ENCODE data around the gene CNOT2.
A peak's percentile ranks its signal among the peaks of the same experiment; 100 is the strongest.

Gene CNOT2

GRCh38 chr12:70351076-70351475 lies 107.8 kb downstream of the CNOT2 start:
- H3K4me3 Mint-ChIP-seq: no peak overlapping the region
- peaks cover 11% of the 10 kb centered on the region for H3K4me1 Mint-ChIP-seq (ENCODE audit: low read depth)
- peaks cover 60% of the 10 kb centered on the region for H3K36me3 Mint-ChIP-seq (ENCODE audit: low read depth)
- H3K9me3 Mint-ChIP-seq: no peaks in the 10 kb centered on the region
- no peak overlapping the region for H3K27ac Mint-ChIP-seq
- DNase-seq: no peak
- no peaks in the 10 kb centered on the region for H3K27me3 Mint-ChIP-seq

DNA sequence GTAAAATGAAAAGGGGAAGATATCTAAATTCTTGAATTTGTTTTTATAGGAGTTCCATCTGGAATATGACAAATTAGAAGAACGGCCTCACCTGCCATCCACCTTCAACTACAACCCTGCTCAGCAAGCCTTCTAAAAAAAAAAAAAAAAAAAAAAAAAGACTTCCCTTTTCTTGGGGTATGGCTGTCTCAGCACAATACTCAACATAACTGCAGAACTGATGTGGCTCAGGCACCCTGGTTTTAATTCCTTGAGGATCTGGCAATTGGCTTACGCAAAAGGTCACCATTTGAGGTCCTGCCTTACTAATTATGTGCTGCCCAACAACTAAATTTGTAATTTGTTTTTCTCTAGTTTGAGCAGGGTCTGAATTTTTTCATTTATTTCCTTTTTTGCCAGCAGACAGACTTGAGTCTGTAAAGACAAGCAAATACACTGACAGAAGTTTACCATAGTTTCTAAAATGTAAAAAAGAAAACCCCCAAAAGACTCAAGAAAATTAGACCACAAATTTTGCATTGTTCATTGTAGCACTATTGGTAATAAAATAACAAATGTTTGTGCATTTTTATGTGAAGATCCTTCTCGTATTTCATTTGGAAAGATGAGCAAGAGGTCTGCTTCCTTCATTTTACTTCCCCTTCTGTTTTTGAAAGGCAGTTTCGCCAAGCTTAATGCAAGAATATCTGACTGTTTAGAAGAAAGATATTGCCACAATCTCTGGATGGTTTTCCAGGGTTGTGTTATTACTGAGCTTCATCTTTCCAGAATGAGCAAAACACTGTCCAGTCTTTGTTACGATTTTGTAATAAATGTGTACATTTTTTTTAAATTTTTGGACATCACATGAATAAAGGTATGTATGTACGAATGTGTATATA lies 110.8 kb downstream of the CNOT2 start:
- no peak for DNase-seq
- no peak overlapping the region for H3K27ac Mint-ChIP-seq
- H3K36me3 Mint-ChIP-seq (ENCODE audit: low read depth): peaks cover 38% of the 10 kb centered on the region
- H3K9me3 Mint-ChIP-seq: no peaks in the 10 kb centered on the region
- H3K4me3 Mint-ChIP-seq: no peak overlapping the region
- peaks cover 11% of the 10 kb centered on the region for H3K4me1 Mint-ChIP-seq (ENCODE audit: low read depth)
- H3K27me3 Mint-ChIP-seq: no peaks in the 10 kb centered on the region

GRCh38 chr12:70354787-70355186 lies 111.6 kb downstream of the CNOT2 start:
- no peaks in the 10 kb centered on the region for H3K9me3 Mint-ChIP-seq
- DNase-seq: no peak
- H3K27ac Mint-ChIP-seq: peak overlapping the region; percentile 50
- no peaks in the 10 kb centered on the region for H3K27me3 Mint-ChIP-seq
- peaks cover 38% of the 10 kb centered on the region for H3K36me3 Mint-ChIP-seq (ENCODE audit: low read depth)
- no peak overlapping the region for H3K4me3 Mint-ChIP-seq
- H3K4me1 Mint-ChIP-seq (ENCODE audit: low read depth): peaks cover 11% of the 10 kb centered on the region

DNA sequence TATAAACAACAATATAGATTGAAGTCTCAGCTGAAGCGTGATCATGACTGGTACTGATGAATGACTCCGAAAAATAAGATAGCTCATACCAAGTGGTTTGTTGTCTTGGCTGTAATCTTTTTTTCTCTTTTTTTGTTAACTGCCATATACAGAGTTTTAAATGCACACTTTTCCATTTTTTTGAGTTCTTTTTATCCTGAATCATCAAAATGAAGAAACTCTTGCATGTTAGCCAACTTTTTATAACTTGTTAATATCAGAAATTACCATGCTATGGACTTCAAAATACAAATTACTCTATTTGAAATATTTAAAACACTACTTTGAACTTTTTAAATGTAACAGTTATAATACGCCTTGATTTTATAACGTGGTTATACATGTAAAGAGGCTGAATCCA lies 112.7 kb downstream of the CNOT2 start:
- Mint-ChIP-seq H3K36me3 (ENCODE audit: low read depth) (peaks cover 38% of the 10 kb centered on the region), H3K4me1 (ENCODE audit: low read depth) (peaks cover 11% of the 10 kb centered on the region), H3K9me3 (no peaks in the 10 kb centered on the region), H3K27ac (no peak overlapping the region), H3K4me3 (no peak overlapping the region), H3K27me3 (no peaks in the 10 kb centered on the region)
- no peak for DNase-seq

- DNase-seq: no peak
- no peak overlapping the region for H3K27ac Mint-ChIP-seq
- no peaks in the 10 kb centered on the region for H3K9me3 Mint-ChIP-seq
- peaks cover 14% of the 10 kb centered on the region for H3K36me3 Mint-ChIP-seq (ENCODE audit: low read depth)
- H3K27me3 Mint-ChIP-seq: peaks cover 1% of the 10 kb centered on the region
- H3K4me3 Mint-ChIP-seq: no peak overlapping the region
- peaks cover 7% of the 10 kb centered on the region for H3K4me1 Mint-ChIP-seq (ENCODE audit: low read depth)
Observed at GRCh38 chr12:70359458-70360197, 116.4 kb downstream of the CNOT2 start.

- H3K27ac Mint-ChIP-seq: no peak overlapping the region
- peaks cover 10% of the 10 kb centered on the region for H3K4me1 Mint-ChIP-seq (ENCODE audit: low read depth)
- H3K36me3 Mint-ChIP-seq (ENCODE audit: low read depth): peaks cover 8% of the 10 kb centered on the region
- DNase-seq: no peak
- H3K4me3 Mint-ChIP-seq: no peak overlapping the region
- peaks cover 7% of the 10 kb centered on the region for H3K27me3 Mint-ChIP-seq
- H3K9me3 Mint-ChIP-seq: no peaks in the 10 kb centered on the region
Observed at GRCh38 chr12:70360218-70360617, 117.0 kb downstream of the CNOT2 start.

- H3K4me1 Mint-ChIP-seq (ENCODE audit: low read depth): peaks cover 31% of the 10 kb centered on the region
- H3K4me3 Mint-ChIP-seq: peak overlapping the region; percentile 81
- peaks cover 4% of the 10 kb centered on the region for H3K36me3 Mint-ChIP-seq (ENCODE audit: low read depth)
- H3K9me3 Mint-ChIP-seq: no peaks in the 10 kb centered on the region
- peaks cover 10% of the 10 kb centered on the region for H3K27me3 Mint-ChIP-seq
- no peak for DNase-seq
- no peak overlapping the region for H3K27ac Mint-ChIP-seq
Observed at GRCh38 chr12:70364695-70365397, 121.6 kb downstream of the CNOT2 start.

DNA sequence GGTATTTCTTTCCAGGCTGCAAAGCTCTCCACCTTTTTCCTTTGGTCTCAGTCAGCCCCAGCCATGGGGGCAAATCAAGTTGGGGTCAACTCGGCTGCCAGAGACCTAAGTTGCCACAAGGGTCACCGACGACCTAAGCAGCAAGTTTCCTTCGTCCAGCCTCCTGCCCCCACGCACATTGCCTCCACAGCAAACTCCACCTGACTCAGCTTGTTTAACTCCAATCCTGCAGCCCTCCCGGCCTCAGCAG lies 122.1 kb downstream of the CNOT2 start:
- H3K27me3 Mint-ChIP-seq: peaks cover 10% of the 10 kb centered on the region

DNA sequence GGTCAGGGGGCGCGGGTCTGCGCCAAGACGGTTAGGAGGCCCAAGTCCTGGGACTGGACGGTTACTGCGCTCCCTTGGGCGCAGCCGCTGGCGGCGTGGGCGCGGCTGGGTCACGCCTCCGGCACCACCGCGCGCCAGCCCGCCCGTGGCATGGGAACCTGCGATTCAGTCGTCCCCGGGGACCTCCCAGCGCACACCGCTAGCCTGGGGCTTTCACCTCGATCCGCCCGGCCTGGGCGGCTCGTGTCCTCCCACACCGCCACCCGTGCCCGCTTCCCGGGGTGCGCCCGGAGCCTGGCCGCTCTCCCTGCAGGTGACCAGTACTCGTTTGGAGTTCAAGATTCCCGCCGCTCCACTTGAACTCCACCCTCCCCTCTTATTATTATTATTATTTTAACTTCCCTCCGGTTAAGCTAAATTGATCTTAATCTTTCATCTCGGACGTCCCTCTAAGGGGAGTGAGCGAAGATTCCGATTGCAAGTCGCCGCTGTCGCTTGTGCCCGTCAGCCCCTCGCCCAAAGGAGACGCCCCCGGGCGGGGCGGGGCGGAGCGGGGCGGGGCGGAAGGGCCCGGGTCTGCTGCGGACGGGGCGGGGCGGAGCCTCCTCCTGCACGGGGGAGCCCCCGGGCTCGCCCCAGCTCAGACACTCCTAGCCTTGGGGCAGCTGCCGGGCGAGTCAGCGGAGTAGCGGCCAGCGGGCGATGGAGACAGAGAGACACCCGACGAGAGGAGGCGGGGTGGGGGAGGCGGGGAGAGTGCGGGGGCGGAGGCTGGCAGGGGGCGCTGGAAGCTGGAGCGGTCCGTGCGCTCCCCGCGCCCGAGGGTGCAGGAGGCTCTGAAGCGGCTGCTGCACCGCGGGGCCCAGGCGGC lies 122.7 kb downstream of the CNOT2 start, which contains the start of gene KCNMB4:
Gene KCNMB4, plus strand, starts transcription at position 643 of the 871 bp plus-strand sequence. CDS start 445 bp downstream, outside the sequence.
- DNase-seq: peak; percentile 88
- Mint-ChIP-seq H3K4me1 (ENCODE audit: low read depth) (peaks cover 32% of the 10 kb centered on the region), H3K4me3 (peak within 1 kb of the TSS; percentile 89), H3K27me3 (peaks cover 10% of the 10 kb centered on the region), H3K27ac (peak within 1 kb of the TSS; percentile 81), H3K9me3 (no peaks in the 10 kb centered on the region), H3K36me3 (ENCODE audit: low read depth) (peaks cover 4% of the 10 kb centered on the region)

More for the DNA sequence above, 122.1 kb downstream of the CNOT2 start:
- Mint-ChIP-seq H3K27ac (no peak overlapping the region), H3K4me1 (ENCODE audit: low read depth) (peaks cover 32% of the 10 kb centered on the region), H3K36me3 (ENCODE audit: low read depth) (peaks cover 4% of the 10 kb centered on the region), H3K4me3 (peak overlapping the region; percentile 81), H3K9me3 (no peaks in the 10 kb centered on the region)
- DNase-seq: no peak

DNA sequence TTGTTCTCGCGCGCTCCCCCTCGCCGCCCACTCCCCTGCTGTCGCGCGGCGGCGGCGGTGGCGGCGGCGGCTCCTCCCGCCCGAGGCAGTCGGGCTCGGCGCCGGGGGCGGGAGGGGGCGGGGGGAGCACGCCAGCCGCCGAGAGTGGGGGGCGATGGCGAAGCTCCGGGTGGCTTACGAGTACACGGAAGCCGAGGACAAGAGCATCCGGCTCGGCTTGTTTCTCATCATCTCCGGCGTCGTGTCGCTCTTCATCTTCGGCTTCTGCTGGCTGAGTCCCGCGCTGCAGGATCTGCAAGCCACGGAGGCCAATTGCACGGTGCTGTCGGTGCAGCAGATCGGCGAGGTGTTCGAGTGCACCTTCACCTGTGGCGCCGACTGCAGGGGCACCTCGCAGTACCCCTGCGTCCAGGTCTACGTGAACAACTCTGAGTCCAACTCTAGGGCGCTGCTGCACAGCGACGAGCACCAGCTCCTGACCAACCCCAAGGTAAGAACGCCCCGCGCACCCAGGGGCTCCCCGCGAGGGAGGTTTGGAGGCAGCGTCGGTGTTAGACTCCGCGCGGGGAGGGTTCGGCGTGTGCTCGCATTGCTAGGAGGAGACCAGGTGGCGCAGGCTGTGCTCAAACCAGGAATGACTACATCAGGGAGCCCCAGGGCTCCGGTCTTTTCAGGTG lies 123.5 kb downstream of the CNOT2 start:
- peaks cover 10% of the 10 kb centered on the region for H3K27me3 Mint-ChIP-seq
- H3K4me1 Mint-ChIP-seq (ENCODE audit: low read depth): peaks cover 32% of the 10 kb centered on the region
- H3K4me3 Mint-ChIP-seq: peak overlapping the region; percentile 89
- H3K27ac Mint-ChIP-seq: peak overlapping the region; percentile 81
- peaks cover 4% of the 10 kb centered on the region for H3K36me3 Mint-ChIP-seq (ENCODE audit: low read depth)
- H3K9me3 Mint-ChIP-seq: no peaks in the 10 kb centered on the region
- peak; percentile 76 for DNase-seq

DNA sequence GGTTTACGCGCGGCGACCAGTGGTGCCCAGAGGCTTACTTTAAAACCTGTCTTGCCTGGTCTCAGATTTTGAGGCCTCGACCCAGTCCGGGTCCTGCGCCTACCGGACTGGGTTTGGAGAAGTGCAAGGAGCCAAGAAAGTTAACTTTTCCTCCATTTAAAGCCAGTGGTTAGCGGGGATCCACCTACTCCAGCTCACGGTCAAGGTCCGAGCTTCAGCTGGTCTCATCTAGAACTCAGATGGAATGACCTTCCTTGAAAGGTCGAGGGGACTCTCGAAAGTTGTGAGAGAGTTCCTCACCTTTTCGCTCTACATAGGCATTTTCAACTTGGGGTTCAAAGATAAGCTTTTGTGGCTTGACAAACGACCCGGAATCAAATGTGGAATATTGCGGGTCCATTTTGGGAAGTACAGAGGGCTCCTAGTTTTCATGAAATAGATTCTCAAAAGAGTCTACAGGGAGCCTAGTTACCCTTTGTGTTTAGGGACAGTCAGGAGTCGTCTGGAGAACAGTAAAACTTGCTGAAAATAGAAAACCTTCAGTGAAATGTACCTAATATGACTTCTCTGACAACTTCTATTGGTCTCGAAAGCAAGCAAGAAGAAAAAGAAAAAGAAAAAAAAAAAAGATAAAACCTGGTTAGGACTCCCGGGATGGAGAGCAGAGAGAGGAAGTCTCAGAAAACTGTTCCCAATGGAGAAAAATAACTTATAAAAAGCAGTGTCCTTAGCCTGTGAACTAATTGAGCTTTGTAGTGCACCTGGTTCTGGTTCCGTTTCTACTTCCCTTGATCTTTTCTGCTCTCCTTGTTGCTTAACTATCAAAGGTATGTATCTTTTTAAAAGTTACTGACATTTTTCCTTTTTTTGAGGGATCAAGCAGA lies 124.3 kb downstream of the CNOT2 start:
- peak overlapping the region; percentile 89 for H3K4me3 Mint-ChIP-seq
- no peak for DNase-seq
- H3K27ac Mint-ChIP-seq: peak overlapping the region; percentile 81
- H3K9me3 Mint-ChIP-seq: no peaks in the 10 kb centered on the region
- H3K27me3 Mint-ChIP-seq: peaks cover 10% of the 10 kb centered on the region
- peaks cover 32% of the 10 kb centered on the region for H3K4me1 Mint-ChIP-seq (ENCODE audit: low read depth)
- H3K36me3 Mint-ChIP-seq (ENCODE audit: low read depth): peaks cover 4% of the 10 kb centered on the region

- Mint-ChIP-seq H3K9me3 (no peaks in the 10 kb centered on the region), H3K27ac (no peak overlapping the region), H3K36me3 (ENCODE audit: low read depth) (no peaks in the 10 kb centered on the region), H3K4me3 (no peak overlapping the region), H3K4me1 (ENCODE audit: low read depth) (peaks cover 9% of the 10 kb centered on the region), H3K27me3 (no peaks in the 10 kb centered on the region)
- no peak for DNase-seq
Observed at GRCh38 chr12:70372881-70373280, 129.6 kb downstream of the CNOT2 start.

DNA sequence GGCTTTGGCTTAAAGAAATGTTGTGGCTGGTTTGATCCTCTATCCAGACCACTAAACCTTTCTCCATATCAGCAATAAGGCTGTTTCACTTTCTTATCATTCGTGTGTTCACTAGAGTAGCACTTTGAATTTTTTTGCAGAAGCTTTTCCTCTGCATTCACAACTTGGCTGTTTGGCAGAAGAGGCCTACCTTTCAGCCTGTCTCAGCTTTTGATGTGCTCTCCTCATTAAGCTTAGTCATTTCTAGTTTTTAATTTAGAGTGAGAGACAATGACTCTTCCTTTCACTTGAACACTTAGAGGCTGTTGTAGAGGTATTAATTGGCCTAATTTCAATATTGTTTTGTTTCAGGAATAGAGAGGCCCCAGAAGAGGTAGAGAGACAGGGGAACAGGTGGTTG lies 136.6 kb downstream of the CNOT2 start:
- peaks cover 17% of the 10 kb centered on the region for H3K4me1 Mint-ChIP-seq (ENCODE audit: low read depth)
- H3K27ac Mint-ChIP-seq: peak overlapping the region; percentile 22
- H3K36me3 Mint-ChIP-seq (ENCODE audit: low read depth): no peaks in the 10 kb centered on the region
- no peaks in the 10 kb centered on the region for H3K27me3 Mint-ChIP-seq
- H3K9me3 Mint-ChIP-seq: peaks cover 6% of the 10 kb centered on the region
- H3K4me3 Mint-ChIP-seq: no peak overlapping the region
- DNase-seq: no peak
